GM13976 (cell line): ENCODE results near the gene LTBP3.

ENCODE experiments used
- DNase-seq: peaks from one replicate; pipeline ENCODE4 v3.0.0; 2012; ENCODE audit warnings: low spot score
- in situ Hi-C: fragments of 300-500 bp; cut with MboI; formaldehyde crosslinking; loops from one replicate; pipeline ENCODE4 v1.12.0; 2022; ENCODE audit warnings: low sequenced_read_pairs, mixed read lengths, inconsistent platforms; ENCODE audit not compliant: unreplicated experiment
- TF ChIP-seq, protein P1 (sequence below): IDR thresholded peaks from 2 replicates; pipeline ENCODE4 v1.5.1; 2012; ENCODE audit warnings: borderline replicate concordance, mild to moderate bottlenecking; ENCODE audit not compliant: insufficient read depth; ENCODE audit errors: extremely low read depth, missing control alignments, control extremely low read depth

The LTBP3 gene

DNA sequence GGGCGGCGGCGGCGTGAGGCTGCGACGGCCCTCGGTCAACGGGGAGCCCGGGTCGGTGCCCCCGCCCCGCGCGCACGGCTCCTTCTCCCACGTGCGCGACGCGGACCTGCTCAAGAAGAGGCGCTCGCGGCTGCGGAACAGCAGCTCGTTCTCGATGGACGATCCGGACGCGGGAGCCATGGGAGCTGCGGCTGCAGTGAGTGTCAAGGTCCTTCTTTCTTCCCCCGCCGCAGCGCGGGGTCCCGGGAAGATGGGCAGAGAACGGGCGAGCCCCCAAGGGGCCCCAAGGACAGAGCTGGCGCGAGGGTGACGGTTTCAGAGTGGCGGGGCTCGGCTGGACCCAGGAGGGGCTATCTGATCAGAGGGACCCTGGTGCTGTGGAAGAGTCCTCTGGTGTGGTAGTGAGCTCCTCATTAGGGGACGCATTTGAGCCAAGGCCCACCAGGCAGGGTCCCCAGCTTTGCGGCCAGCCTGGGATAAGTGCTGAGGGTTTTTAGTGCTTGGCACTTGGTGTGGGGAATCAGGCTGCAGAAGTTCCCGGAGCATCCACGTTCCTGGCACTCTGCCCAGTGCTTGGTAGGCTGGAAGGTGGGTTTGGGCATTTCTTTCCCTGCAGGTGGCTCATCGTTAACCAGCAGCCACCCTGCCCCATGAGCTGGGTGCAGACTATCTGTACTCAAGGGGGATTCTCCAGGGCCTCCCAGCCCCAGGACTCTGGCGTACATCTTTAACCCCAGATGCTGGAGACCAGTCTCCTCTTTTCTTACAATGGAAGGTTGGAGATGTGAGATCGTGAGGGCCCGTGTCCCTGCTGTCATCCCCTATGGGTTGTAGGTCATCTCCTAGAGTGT lies 27.5 kb upstream of the LTBP3 start:
- in situ Hi-C loops: no loop called here
- DNase-seq: no peak
- TF ChIP-seq, protein P1, sequence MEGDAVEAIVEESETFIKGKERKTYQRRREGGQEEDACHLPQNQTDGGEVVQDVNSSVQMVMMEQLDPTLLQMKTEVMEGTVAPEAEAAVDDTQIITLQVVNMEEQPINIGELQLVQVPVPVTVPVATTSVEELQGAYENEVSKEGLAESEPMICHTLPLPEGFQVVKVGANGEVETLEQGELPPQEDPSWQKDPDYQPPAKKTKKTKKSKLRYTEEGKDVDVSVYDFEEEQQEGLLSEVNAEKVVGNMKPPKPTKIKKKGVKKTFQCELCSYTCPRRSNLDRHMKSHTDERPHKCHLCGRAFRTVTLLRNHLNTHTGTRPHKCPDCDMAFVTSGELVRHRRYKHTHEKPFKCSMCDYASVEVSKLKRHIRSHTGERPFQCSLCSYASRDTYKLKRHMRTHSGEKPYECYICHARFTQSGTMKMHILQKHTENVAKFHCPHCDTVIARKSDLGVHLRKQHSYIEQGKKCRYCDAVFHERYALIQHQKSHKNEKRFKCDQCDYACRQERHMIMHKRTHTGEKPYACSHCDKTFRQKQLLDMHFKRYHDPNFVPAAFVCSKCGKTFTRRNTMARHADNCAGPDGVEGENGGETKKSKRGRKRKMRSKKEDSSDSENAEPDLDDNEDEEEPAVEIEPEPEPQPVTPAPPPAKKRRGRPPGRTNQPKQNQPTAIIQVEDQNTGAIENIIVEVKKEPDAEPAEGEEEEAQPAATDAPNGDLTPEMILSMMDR: no peak

DNA sequence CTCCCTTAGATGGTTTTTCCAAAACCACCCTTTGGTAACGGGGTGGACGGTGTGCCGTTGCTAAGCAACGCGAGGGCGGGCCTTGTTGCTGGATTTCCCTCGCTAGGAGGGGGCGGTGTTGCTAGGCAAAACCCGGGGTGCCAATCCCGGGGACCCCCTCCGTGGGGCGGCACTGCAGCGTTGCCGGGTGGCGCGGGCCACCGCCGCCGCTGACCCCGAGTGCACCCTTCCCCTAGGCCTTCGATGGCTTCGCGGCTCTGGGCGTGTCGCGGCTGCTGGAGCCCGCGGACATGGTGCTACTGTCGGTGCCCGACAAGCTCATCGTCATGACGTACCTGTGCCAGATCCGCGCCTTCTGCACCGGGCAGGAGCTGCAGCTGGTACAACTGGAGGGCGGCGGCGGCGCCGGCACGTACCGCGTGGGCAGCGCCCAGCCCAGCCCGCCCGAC lies 26.6 kb upstream of the LTBP3 start:
- in situ Hi-C loops: no loop called here
- TF ChIP-seq, protein P1: no peak
- no peak for DNase-seq

GRCh38 chr11:65584106-65584505 lies 25.9 kb upstream of the LTBP3 start:
- in situ Hi-C loops: no loop called here
- DNase-seq: no peak
- TF ChIP-seq, protein P1: no peak

- TF ChIP-seq, protein P1: no peak
- DNase-seq: no peak
- in situ Hi-C loops: no loop called here
Observed at GRCh38 chr11:65583589-65583988, 25.4 kb upstream of the LTBP3 start.

GRCh38 chr11:65581928-65582327 lies 23.8 kb upstream of the LTBP3 start:
- in situ Hi-C loops: no loop called here
- TF ChIP-seq, protein P1: no peak
- no peak for DNase-seq

- DNase-seq: no peak
- in situ Hi-C loops: no loop called here
- TF ChIP-seq, protein P1: no peak
Observed at GRCh38 chr11:65580756-65581155, 22.6 kb upstream of the LTBP3 start.
